ENCODE results near the gene CYB5D1.

CYB5D1 gene

GRCh38 chr17:7833795-7834541, 23.8 kb upstream of the CYB5D1 start, which contains the start of gene KDM6B:
Gene KDM6B (plus strand): TSS chr17:7834217. CDS start chr17:7845555, 11,338 bp downstream.
- peak; percentile 89 for DNase-seq

GRCh38 chr17:7834542-7834956, 23.3 kb upstream of the CYB5D1 start:
- DNase-seq: peak; percentile 59

GRCh38 chr17:7834957-7835813, 22.6 kb upstream of the CYB5D1 start:
- DNase-seq: peak; percentile 87

- peak; percentile 48 for DNase-seq
Measured at GRCh38 chr17:7835814-7836595, 21.8 kb upstream of the CYB5D1 start.

GRCh38 chr17:7836596-7837407, 21.0 kb upstream of the CYB5D1 start:
- peak; percentile 73 for DNase-seq

- DNase-seq: no peak
Measured at GRCh38 chr17:7837408-7838088, 20.3 kb upstream of the CYB5D1 start.

GRCh38 chr17:7838090-7839075, 19.4 kb upstream of the CYB5D1 start:
- DNase-seq: no peak

GRCh38 chr17:7839190-7839875, 18.5 kb upstream of the CYB5D1 start:
- DNase-seq: no peak

- DNase-seq: no peak
Measured at GRCh38 chr17:7839876-7840261, 17.9 kb upstream of the CYB5D1 start.

- DNase-seq: no peak
Measured at GRCh38 chr17:7840441-7840840, 17.4 kb upstream of the CYB5D1 start.

- DNase-seq: no peak
Measured at GRCh38 chr17:7840875-7841274, 16.9 kb upstream of the CYB5D1 start.

- DNase-seq: peak; percentile 95
Measured at GRCh38 chr17:7841396-7841914, 16.3 kb upstream of the CYB5D1 start.

- peak; percentile 86 for DNase-seq
Measured at GRCh38 chr17:7841915-7842379, 15.9 kb upstream of the CYB5D1 start.

GRCh38 chr17:7842380-7843256, 15.2 kb upstream of the CYB5D1 start:
- DNase-seq: peak; percentile 99

GRCh38 chr17:7843257-7843535, 14.6 kb upstream of the CYB5D1 start:
- no peak for DNase-seq

GRCh38 chr17:7843536-7844291, 14.1 kb upstream of the CYB5D1 start:
- DNase-seq: peak; percentile 92

- DNase-seq: peak; percentile 87
Measured at GRCh38 chr17:7844292-7845154, 13.3 kb upstream of the CYB5D1 start.
